LNCaP clone FGC (cell line): ENCODE results near the gene EPHX1.
"Not testable (repeated sequence)": the region's sequence is repeated elsewhere in the genome, so short reads cannot be mapped to it uniquely, and the experiment has no call there.

Experiments used
- DNase-seq: peaks from one replicate; pipeline ENCODE4 v3.0.0-alpha.2; 2011; ENCODE audit warnings: low read depth
- H3K4me3 ChIP-seq: 2 replicates; pipeline ENCODE4 v1.5.1; 2011; ENCODE audit warnings: mild to moderate bottlenecking, low read depth, low read length, control low read depth
- CTCF ChIP-seq: IDR thresholded peaks from 2 replicates; pipeline ENCODE4 v1.5.1; 2012; ENCODE audit warnings: mild to moderate bottlenecking; ENCODE audit not compliant: control insufficient read depth, insufficient read depth; ENCODE audit errors: extremely low read depth

Gene EPHX1

GRCh38 chr1:225809842-225810578 lies at the start of gene EPHX1:
TSS of gene EPHX1 (plus strand) at chr1:225810124. CDS start at chr1:225828730, 18,606 bp downstream.
- peak; percentile 56 for DNase-seq
- peak; percentile 52 for TF ChIP-seq CTCF
- H3K4me3 ChIP-seq: peak within 1 kb of the TSS; percentile 70

GRCh38 chr1:225760531-225760930 lies 49.4 kb upstream of the EPHX1 start:
- no peak overlapping the region for H3K4me3 ChIP-seq

DNA sequence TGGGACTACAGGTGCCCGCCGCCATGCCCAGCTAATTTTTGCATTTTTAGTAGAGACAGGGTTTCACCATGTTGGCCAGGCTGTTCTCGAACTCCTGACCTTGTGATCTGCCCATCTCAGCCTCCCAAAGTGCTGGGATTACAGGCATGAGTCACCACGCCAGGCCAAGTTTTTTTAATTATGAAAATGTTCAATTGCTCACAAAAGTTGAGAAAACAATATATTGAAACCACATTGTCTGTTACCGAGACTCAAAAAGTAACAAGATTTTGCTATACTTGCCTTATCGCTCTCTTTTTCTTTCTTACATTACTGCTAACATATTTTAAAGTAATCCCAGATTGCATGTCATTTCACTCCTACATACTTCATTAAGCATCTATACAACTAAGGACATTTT lies 48.5 kb upstream of the EPHX1 start:
- H3K4me3 ChIP-seq, DNase-seq: not testable (repeated sequence)

More at GRCh38 chr1:225760531-225760930, 49.4 kb upstream of the EPHX1 start:
- TF ChIP-seq CTCF: no peak
- DNase-seq: no peak

- TF ChIP-seq CTCF: no peak
- no peak for DNase-seq
Observed at GRCh38 chr1:225762002-225762441, 47.9 kb upstream of the EPHX1 start.

DNA sequence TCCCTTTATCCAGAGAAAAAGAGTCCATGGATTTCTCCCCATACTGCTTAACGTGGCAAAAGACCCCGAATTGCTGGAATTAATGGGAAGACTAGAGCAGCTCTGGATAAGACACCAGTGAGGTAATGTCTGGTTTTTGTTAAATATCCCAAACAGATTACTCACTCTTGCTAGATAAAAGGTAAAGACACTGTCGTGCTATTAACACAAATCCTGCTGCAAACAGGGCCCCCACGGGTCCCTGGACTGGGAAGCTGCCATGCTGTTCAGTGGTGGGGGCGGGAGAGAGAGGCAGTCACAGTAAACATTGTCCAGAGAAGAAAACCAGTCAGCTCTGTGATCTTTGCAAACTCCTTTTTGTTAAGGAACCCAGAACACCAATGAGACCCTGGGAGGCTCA lies 47.5 kb upstream of the EPHX1 start:
- TF ChIP-seq CTCF: no peak
- H3K4me3 ChIP-seq: no peak overlapping the region
- no peak for DNase-seq

More at GRCh38 chr1:225762002-225762441, 47.9 kb upstream of the EPHX1 start:
- H3K4me3 ChIP-seq: no peak overlapping the region

DNA sequence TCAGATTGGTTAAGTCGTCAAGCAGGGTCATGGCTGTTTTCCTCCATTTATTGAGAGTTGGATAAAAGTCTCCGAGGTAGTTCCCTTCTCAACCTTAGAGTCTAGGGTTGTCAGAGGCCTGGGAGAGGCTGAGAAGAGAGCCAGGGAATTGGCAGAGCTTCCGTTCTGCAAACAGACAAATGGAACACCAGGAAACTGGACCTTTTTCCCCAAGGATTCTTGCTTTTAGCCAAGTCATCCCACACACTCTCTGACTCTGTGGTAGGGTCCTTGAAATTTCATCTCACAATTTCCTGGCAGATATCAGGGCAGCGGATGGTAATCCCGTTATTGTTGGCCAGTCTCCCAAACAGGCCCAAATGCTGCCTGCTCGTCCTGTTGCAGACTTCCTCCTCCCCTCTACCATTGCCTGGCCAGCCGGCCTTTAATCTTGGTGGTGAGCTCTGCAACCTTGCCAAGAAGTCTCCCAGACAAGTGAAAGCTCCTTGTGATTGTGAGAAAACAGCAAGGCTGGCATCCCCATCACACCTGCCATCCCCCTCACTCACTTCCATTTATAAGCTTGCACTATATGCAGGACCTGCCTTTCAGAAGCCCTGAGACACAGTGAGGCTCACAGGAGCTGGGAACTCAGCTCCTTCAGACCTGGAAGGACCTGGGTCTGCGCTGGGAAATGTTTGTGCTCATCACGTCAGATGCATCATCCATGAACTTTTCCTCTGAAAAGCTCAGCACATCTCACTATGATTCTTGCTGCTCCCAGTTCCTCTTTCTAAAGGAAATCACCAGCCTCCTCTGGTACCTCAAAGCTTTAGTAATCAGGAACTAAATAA lies 46.0 kb upstream of the EPHX1 start:
- no peak for TF ChIP-seq CTCF
- H3K4me3 ChIP-seq: no peak overlapping the region
- DNase-seq: no peak

DNA sequence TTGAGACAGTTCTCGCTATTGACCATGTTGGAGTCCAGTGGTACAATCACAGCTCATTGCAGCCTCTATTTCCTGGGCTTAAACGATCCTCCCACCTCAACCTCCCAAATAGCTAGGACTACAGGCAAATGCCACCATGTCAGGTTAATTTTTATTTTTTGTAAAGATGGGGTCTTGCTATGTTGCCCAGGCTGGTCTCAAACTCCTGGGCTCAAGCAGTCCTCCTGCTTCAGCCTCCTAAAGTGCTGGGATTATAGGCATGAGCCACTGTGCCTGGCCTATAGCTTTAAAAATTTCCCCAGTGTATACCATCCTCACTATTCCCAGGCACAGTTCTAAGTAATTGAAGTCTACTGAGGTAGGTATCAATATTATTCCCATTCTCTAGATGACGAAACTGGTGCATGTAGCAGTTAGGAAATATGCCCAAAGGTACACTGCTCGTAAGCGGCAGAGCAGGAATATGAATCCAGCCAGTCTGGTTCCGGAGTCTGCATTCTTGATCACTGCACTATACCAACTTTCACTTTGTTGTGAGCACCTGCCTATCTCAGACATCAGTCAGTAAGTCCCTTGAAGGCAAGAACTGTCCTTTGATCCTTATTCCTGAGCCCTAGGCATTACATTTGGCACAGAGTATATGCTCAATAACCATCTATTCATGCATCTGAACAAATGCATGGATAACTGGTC lies 43.8 kb upstream of the EPHX1 start:
- no peak overlapping the region for H3K4me3 ChIP-seq
- TF ChIP-seq CTCF: no peak
- no peak for DNase-seq
